K562 (cell line): ENCODE measurements around the gene CRIM1. TPM values are rescaled to one million over a fixed set of nuclear protein-coding genes. Genes with fewer than 3 reads are reported as not detected.

Source experiments
- ATAC-seq: fragments of 200-7000 bp; cut with Tn5 transposase; 3 replicates; pipeline ENCODE4 v1.9.1; 2020; ENCODE audit warnings: moderate library complexity
- BruUV-seq: library from RNA; stranded (reverse); fragments of 400-500 nt; replicated peaks from 2 replicates; lab custom pipeline; 2021; lab: Mats Ljungman, UMichigan
- CTCF ChIA-PET: fragments of 300-600 bp; formaldehyde crosslinking; extraction: SDS; loops from one replicate; lab custom pipeline; 2021; ENCODE audit warnings: low intra/inter-chr PET ratio; lab: Yijun Ruan, JAX
- POLR2A ChIA-PET: fragments of 300-600, 350-650 bp; sonication (Branson Sonifier 250); formaldehyde crosslinking; extraction: SDS; loops from one replicate; lab custom pipeline; 2021; ENCODE audit warnings: antibody characterized with exemption, inconsistent platforms; lab: Yijun Ruan, JAX
- DNase-seq, 4 experiments: peaks; one replicate each; pipeline versions ENCODE4 v3.0.0 to v3.0.0-alpha.2; 2011 to 2018; ENCODE audit warnings: low spot score in 3 of 4, mixed read lengths in 3 of 4; ENCODE audit errors: extremely low read depth in 1 of 4
- FAIRE-seq: peaks from 2 replicates; lab custom pipeline; 2011; peaks lifted over from hg19 to GRCh38; lab: Jason Lieb, UNC
- H2AFZ ChIP-seq: 2 replicates; pipeline ENCODE4 v1.6.0; 2011; ENCODE audit warnings: low read depth, low read length, control low read depth, inconsistent platforms
- H3K27ac ChIP-seq: fragments of 200-600 bp; 3 replicates; pipeline ENCODE4 v1.8.0; 2011; ENCODE audit warnings: low read depth, mild to moderate bottlenecking, control low read depth, inconsistent platforms, low read length, moderate library complexity, mixed read lengths; ENCODE audit errors: extremely low read depth
- H3K27me3 ChIP-seq, 2 experiments: fragments of 300-600 bp in 1 of 2; 2 replicates in 1 of 2; 3 replicates in 1 of 2; pipeline versions ENCODE4 v1.6.0 to v1.8.0; 2011; ENCODE audit warnings: inconsistent platforms in 2 of 2, low read length in 2 of 2, mild to moderate bottlenecking in 1 of 2, mixed read lengths in 1 of 2, moderate library complexity in 1 of 2; ENCODE audit not compliant: control insufficient read depth in 2 of 2, insufficient read depth in 2 of 2
- H3K36me3 ChIP-seq: fragments of 300-600 bp; 3 replicates; pipeline ENCODE4 v1.8.0; 2011; ENCODE audit warnings: mild to moderate bottlenecking, low read length, inconsistent platforms; ENCODE audit not compliant: control insufficient read depth, insufficient read depth
- H3K4me1 ChIP-seq, 2 experiments: fragments of 200-600 bp in 1 of 2; replicated peaks in 1 of 2; 2 replicates in 1 of 2; 3 replicates in 1 of 2; pipeline versions ENCODE4 v1.5.1 to v1.8.0; 2011; ENCODE audit warnings: inconsistent platforms in 2 of 2, low read length in 2 of 2, mild to moderate bottlenecking in 1 of 2, mixed read lengths in 1 of 2, moderate library complexity in 1 of 2; ENCODE audit not compliant: control insufficient read depth in 2 of 2, insufficient read depth in 2 of 2
- H3K4me2 ChIP-seq: 2 replicates; pipeline ENCODE4 v1.6.1; 2011; ENCODE audit warnings: low read length, control low read depth, inconsistent platforms, mixed read lengths; ENCODE audit not compliant: insufficient read depth
- H3K4me3 ChIP-seq: fragments of 200-600 bp; sonication (generic), shearing (Covaris generic); 2 replicates; pipeline ENCODE4 v1.5.1; 2016; ENCODE audit warnings: control low read depth, inconsistent platforms
- H3K79me2 ChIP-seq: fragments of 200-600 bp; 3 replicates; pipeline ENCODE4 v1.8.0; 2011; ENCODE audit warnings: low read length, inconsistent platforms; ENCODE audit not compliant: control insufficient read depth, insufficient read depth
- H3K9ac ChIP-seq, 2 experiments: 2 replicates each; pipeline versions ENCODE4 v1.6.0 to v1.6.1; 2011; ENCODE audit warnings: low read depth in 2 of 2, low read length in 2 of 2, control low read depth in 1 of 2, inconsistent platforms in 1 of 2, mild to moderate bottlenecking in 1 of 2, mixed read lengths in 1 of 2; ENCODE audit not compliant: insufficient read depth in 1 of 2
- H3K9me1 ChIP-seq: one replicate; pipeline ENCODE4 v1.6.0; 2011; ENCODE audit warnings: inconsistent platforms, mild to moderate bottlenecking, low read length, moderate library complexity; ENCODE audit not compliant: control insufficient read depth, insufficient read depth
- H3K9me3 ChIP-seq: replicated peaks from 2 replicates; pipeline ENCODE4 v1.5.1; 2011; ENCODE audit warnings: low read depth, low read length, inconsistent platforms; ENCODE audit not compliant: control insufficient read depth, insufficient read depth
- H4K20me1 ChIP-seq: replicated peaks from 2 replicates; pipeline ENCODE4 v1.6.1; 2011; ENCODE audit warnings: low read length, inconsistent platforms, mixed read lengths; ENCODE audit not compliant: control insufficient read depth, insufficient read depth
- CCNT2 ChIP-seq: IDR thresholded peaks from 2 replicates; pipeline ENCODE4 v1.6.1; 2011; ENCODE audit warnings: borderline replicate concordance, low read depth, mild to moderate bottlenecking, moderate library complexity, mixed read lengths, low read length; ENCODE audit not compliant: insufficient read length; ENCODE audit errors: extremely low read depth
- MAFF ChIP-seq: IDR thresholded peaks from 2 replicates; pipeline ENCODE4 v1.6.1; 2012; ENCODE audit warnings: low read length, improper control_type of control experiment
- NFATC3 ChIP-seq: fragments of 450-650 bp; IDR thresholded peaks from 2 replicates; pipeline ENCODE4 v1.6.1; 2017; ENCODE audit warnings: mild to moderate bottlenecking
- PHF21A ChIP-seq: fragments of 450-650 bp; IDR thresholded peaks from 2 replicates; pipeline ENCODE4 v1.6.1; 2017; ENCODE audit warnings: low read depth, borderline replicate concordance
- SMARCE1 ChIP-seq: fragments of 450-650 bp; IDR thresholded peaks from 2 replicates; pipeline ENCODE4 v1.7.1; 2016; ENCODE audit warnings: mild to moderate bottlenecking
- TCF3 ChIP-seq: sonication (generic); formaldehyde crosslinking; IDR thresholded peaks from 2 replicates; pipeline ENCODE4 v1.4.0; 2020; ENCODE audit warnings: mild to moderate bottlenecking, missing genetic modification reagents
- WGBS: fragments of 100-300 bp; shearing (Covaris generic); methylation state at CpG from one replicate; pipeline ENCODE4 v1.1.6; 2016; ENCODE audit warnings: low coverage, mixed read lengths; ENCODE audit not compliant: insufficient coverage; ENCODE audit errors: missing lambda C conversion rate; 5-methylcytosine and 5-hydroxymethylcytosine counted together
- in situ Hi-C: fragments of 300-500 bp; cut with MboI; formaldehyde crosslinking; loops from 4 replicates; pipeline ENCODE4 v1.15.0; 2018; ENCODE audit warnings: inconsistent platforms, mixed read lengths
- intact Hi-C: fragments of 100-400 bp; cut with micrococcal nuclease; formaldehyde crosslinking; loops from 2 replicates; pipeline ENCODE4 v1.14.2; 2022
- polyA plus RNA-seq, 8 experiments: library from polyadenylated mRNA; depleted of rRNA in 4 of 8; stranded (reverse) in 5 of 8; unstranded in 3 of 8; fragments of >200 nt; fragmentation: Nextera tagmentation in 2 of 8; fragmentation: Illumina TruSeq in 1 of 8; extraction: Ambion mirVana in 2 of 8; extraction: Trizol in 1 of 8; gene quantifications; 2 replicates each; pipeline versions ENCODE4 v1.2.1 to v1.2.3, GENCODE V29; 2011 to 2014; ENCODE audit warnings: inconsistent platforms in 1 of 8, missing spikeins in 1 of 8
- total RNA-seq, 7 experiments: library from RNA; depleted of rRNA in 6 of 7; stranded (reverse); fragments of >200 nt in 6 of 7; fragmentation: Illumina TruSeq in 2 of 7; extraction: Trizol in 2 of 7; gene quantifications; 2 replicates each; pipeline versions ENCODE4 v1.2.1 to v1.2.3, GENCODE V29; 2011 to 2021; ENCODE audit warnings: low replicate concordance in 1 of 7
- TF ChIP-seq, protein P1 (sequence below), 3 experiments: fragments of 200-800 bp in 1 of 3; fragments of 250-450 bp in 1 of 3; fragments of 450-650 bp in 1 of 3; sonication (Bioruptor Pico) in 1 of 3; sonication (Bioruptor generic) in 1 of 3; formaldehyde crosslinking in 1 of 3; IDR thresholded peaks; 2 replicates each; pipeline versions ENCODE4 v1.6.1 to v1.8.0; 2016 to 2022; ENCODE audit warnings: mild to moderate bottlenecking in 2 of 3, missing genetic modification characterization in 2 of 3, missing compliant biosample characterization in 1 of 3, moderate library complexity in 1 of 3

Gene CRIM1
- total and polyA plus RNA-seq, 9 of the 15 experiments (the other 6 are each of a cell fraction or from before 2014, with no cell fraction given), result 0.01 to 0.36 (median 0.06) TPM; not detected in 1

DNA sequence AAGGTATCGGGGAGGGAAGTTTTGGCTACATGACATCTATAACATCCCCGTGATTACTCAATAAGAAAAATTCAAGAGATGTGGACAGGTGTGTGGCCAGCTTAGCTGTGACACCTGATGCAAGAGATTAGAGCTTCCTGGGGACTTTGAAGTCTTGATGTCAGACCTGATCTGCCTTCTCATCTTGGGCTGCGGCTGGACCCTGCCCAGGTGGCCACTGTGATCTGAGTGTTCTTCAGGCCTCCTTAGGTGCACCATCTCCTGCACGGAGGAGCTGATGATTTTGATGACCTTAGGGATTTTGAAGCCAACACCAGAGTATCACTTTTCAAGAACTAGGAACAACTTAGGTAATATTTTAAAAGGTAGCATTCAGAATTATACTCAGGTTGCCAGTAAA is 128.9 kb downstream of the CRIM1 start:
- no peak for DNase-seq
- 0% methylated on average over 4 of the region's 4 CpGs for WGBS
- intact Hi-C loops (no loop called here), in situ Hi-C loops (no loop called here)
- H3K9me3 ChIP-seq, result no peaks in the 10 kb centered on the region
- no peak overlapping the region for H2AFZ ChIP-seq
- H3K9ac ChIP-seq, result no peak overlapping the region
- H3K4me3 ChIP-seq, result no peak overlapping the region
- BruUV-seq, result no TSS peak
- no peaks in the 10 kb centered on the region for H3K27me3 ChIP-seq
- FAIRE-seq, result no peak
- ATAC-seq, result no peak
- H4K20me1 ChIP-seq, result no peaks in the 10 kb centered on the region
- POLR2A ChIA-PET, result no interaction called here
- H3K9me1 ChIP-seq, result no peaks in the 10 kb centered on the region
- CTCF ChIA-PET, result no interaction called here
- TF ChIP-seq PHF21A (no peak), TCF3 (no peak), MAFF (0 out of 2 replicates have a peak, but pooled peaks have one; percentile 11), NFATC3 (no peak), CCNT2 (no peak), SMARCE1 (no peak)
- TF ChIP-seq, protein P1, sequence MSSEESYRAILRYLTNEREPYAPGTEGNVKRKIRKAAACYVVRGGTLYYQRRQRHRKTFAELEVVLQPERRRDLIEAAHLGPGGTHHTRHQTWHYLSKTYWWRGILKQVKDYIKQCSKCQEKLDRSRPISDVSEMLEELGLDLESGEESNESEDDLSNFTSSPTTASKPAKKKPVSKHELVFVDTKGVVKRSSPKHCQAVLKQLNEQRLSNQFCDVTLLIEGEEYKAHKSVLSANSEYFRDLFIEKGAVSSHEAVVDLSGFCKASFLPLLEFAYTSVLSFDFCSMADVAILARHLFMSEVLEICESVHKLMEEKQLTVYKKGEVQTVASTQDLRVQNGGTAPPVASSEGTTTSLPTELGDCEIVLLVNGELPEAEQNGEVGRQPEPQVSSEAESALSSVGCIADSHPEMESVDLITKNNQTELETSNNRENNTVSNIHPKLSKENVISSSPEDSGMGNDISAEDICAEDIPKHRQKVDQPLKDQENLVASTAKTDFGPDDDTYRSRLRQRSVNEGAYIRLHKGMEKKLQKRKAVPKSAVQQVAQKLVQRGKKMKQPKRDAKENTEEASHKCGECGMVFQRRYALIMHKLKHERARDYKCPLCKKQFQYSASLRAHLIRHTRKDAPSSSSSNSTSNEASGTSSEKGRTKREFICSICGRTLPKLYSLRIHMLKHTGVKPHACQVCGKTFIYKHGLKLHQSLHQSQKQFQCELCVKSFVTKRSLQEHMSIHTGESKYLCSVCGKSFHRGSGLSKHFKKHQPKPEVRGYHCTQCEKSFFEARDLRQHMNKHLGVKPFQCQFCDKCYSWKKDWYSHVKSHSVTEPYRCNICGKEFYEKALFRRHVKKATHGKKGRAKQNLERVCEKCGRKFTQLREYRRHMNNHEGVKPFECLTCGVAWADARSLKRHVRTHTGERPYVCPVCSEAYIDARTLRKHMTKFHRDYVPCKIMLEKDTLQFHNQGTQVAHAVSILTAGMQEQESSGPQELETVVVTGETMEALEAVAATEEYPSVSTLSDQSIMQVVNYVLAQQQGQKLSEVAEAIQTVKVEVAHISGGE (CRISPR knock-in tag; IDR thresholded peaks at IDR 0.05), result no peak
- H3K4me1 ChIP-seq, result peaks cover under 1 to 1% of the 10 kb centered on the region in 2 experiments; a peak in 3 of 5 replicates
- H3K36me3 ChIP-seq, result no peaks in the 10 kb centered on the region
- no peaks in the 10 kb centered on the region for H3K79me2 ChIP-seq
- H3K27ac ChIP-seq, result no peak overlapping the region
- H3K4me2 ChIP-seq, result no peak overlapping the region
